Erythroblast (primary cell): Measurements from ENCODE around the gene ADH7.

Experiments used
- GATA1 ChIP-seq: IDR thresholded peaks from 2 replicates; pipeline ENCODE4 v1.6.1; 2011; ENCODE audit warnings: low read depth, mild to moderate bottlenecking, control low read depth, low read length, moderate library complexity
- POLR2A ChIP-seq: IDR thresholded peaks from 2 replicates; pipeline ENCODE4 v1.6.1; 2011; ENCODE audit warnings: mild to moderate bottlenecking, low read length

DNA sequence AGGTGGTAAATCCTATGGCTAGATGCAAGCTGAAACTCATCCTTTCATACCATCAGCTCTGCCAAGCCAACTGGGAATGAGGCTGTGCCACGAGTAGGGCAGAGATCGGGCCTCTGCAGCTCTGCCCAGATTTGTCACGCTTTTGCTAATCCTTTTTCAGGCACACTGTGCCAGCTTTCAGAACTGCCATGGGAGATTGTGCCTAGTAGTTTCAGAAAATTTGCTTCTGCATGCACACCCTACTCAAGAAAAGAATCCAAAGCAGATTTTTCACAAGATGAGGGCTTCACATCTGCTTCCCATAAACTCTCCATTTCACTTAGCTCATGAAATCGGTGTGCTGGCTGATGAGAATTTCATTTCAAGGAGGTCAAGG, 3.3 kb upstream of the ADH7 start:
- no peak for TF ChIP-seq POLR2A
- TF ChIP-seq GATA1 = no peak
